ENCODE measurements around the gene TTLL1.
"Not testable (repeated sequence)": the region's sequence is repeated elsewhere in the genome, so short reads cannot be mapped to it uniquely, and the experiment has no call there.

Gene TTLL1

DNA sequence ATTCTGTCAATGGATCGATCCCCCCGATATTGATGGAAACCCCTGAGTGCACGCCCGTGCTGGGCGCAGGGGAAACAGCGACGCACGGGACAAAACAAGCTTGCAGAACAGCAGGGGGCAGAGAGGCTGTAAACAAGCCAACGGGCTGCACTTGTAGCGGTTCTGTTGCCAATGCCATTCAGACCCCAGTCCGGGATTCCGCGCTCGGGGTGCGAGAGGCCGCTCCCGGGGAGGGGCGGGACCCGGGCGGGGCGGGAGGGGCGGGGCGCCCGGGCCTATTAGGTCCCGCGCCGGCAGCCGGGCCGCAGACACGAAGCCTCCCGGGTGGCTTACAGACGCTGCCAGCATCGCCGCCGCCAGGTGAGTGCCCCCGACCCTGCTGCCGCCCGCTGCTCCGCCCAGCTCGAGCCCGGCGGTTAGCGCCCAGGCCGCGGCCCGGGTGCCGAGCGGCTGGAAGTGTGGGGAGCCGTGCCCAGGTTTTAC lies 21.3 kb upstream of the TTLL1 start, which contains the start of gene BIK:
TSS of gene BIK (plus strand) at position 307 of the 483 bp plus-strand sequence. CDS start 13,273 bp downstream, outside the sequence.
- DNase-seq (ENCODE audit: low read depth), result peak; percentile 24

DNA sequence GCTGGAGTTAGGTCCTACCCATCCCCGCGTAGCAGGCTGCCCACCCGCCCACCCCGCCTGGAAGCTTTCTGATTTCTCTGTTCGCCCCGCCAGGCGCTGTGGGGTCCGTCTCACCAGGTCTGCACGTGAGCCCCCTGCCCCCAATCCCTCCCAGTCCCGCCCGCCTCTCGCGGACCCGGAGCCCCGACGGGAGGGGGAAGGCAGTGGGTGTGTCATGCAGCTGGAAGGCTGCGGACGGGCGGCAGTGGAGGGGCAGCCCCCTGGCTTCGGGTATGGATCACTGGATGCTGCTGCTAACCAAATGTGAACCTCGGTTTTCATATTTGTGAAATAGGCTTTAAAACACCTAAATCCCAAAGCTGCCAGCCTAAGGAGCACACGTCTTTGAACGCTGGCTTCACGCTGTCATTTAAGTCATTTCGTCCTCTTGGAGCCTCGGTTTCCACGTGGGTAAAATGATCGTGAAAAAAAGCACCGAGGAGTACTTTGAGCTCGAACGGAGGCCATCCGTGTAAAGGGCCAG lies 20.8 kb upstream of the TTLL1 start:
- no peak for DNase-seq (ENCODE audit: low read depth)

DNA sequence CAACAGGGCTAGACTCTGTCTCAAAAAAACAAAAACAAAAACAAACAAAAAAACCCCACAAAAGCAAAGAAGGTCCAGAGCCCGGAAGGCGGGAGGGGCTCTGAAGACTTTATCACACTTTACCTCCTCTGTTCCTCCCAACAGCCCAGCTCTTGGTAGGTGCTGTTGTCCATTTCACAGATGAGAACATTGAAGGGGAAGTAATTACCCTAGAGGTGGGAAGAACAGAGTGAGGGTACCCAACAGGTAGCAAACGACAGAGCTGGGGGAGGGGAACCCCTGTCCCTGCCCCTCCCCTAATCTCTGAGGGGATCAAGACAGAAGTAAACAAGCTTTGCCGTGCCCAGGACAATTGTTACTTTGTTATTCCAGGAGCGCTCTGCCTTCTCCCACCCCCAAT lies 20.3 kb upstream of the TTLL1 start:
- DNase-seq (ENCODE audit: low read depth), result no peak

DNA sequence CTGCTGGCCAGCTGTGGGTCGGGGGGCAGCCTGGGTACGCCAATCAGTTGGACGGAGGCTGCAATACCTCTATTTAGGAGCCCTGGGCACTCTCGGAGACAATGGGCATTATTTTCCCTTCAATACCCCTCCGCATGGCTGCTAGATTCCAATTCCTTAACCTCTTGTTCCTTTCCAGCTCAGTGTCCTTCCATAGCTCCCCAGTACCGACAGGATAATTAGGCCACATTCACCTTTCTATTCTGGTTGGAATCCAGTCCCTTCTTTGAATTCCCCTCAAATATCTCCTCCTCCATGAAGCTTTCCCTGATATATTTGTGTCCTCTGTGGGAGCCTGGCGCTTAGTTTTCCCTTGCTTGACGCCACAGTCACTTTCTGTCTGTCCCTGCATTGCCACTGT lies 17.1 kb upstream of the TTLL1 start:
- DNase-seq (ENCODE audit: low read depth), result no peak

DNA sequence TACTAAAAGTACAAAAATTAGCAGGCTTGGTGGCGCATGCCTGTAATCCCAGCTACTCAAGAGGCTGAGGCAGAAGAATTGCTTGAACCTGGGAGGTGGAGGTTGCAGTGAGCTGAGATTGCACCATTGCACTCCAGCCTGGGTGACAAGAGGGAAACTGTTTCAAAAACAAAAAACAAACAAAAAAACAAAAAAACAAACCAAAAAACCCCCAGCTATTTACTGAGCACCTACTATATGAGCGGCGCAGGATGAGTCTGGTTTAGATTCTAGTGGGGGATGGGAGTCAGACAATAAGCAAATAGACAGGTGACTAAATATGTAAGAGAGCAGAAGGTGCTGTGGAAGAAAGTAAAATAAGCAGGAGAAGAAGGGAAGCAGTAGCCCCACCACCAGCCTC lies 15.8 kb upstream of the TTLL1 start:
- not testable (repeated sequence) for DNase-seq (ENCODE audit: low read depth)

DNA sequence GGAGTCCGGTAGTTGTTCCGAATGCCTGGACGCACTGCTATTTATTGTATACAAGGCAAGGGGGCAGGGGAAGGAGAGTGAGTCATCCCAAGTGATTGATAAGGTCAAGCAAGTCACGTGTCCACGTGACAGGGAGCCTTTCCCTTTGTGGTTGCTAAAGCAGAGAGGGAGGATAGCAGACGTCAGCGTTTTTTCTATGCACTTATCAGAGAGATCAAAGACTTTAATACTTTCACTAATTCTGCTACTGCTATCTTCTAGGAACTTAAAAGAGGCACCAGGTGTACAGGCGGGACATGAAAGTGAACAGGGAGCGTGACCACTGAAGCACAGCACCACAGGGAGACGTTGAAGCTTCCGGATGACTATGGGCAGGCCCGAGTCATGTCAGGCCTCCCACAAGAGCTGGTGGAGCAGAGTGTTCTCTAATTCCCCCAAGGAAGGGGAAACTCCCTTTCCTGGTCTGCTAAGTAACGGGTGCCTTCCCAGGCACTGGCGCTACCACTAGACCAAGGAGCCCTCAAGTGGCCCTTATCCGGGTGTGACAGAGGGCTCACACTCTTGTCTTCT lies 14.9 kb upstream of the TTLL1 start:
- DNase-seq (ENCODE audit: low read depth), result not testable (repeated sequence)

DNA sequence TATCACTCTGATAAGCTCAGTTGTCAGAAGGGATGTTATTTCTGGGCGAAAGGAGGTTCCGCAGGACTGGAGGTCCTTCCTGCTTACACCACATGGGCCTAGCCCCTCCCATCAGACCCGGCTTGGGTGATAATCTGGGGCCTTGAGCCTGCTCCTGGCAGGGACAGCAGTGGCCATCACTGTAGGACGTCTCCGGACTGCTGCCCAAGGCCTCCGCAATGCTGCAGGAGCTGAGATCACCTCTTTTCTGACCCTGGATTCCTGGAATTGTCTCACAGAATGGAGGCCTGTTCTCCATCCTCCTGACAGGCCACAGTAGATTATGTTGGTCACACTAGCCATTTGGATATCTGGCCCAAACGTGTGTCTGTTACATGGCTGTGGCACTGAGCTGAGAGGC lies 12.1 kb upstream of the TTLL1 start:
- DNase-seq (ENCODE audit: low read depth), result no peak

DNA sequence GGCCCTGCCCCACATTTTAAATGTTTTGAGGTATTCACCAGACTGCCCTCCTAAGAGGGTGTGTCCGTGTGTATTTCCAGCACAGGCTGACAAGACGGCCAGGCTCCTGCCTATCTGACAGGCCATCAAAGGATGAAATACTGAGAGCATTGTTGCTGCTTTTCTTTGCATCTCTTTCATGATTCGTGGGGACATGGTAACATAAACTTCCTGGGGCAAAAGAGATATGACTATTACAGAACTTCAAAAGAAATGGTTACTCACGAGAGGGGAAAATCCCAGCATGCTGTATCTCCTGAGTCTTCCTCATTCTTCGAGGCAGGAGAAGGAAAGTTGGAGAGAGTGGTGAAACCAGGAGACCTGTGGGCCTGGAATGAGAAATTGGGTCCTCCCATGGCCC lies 11.0 kb upstream of the TTLL1 start:
- DNase-seq (ENCODE audit: low read depth), result no peak

DNA sequence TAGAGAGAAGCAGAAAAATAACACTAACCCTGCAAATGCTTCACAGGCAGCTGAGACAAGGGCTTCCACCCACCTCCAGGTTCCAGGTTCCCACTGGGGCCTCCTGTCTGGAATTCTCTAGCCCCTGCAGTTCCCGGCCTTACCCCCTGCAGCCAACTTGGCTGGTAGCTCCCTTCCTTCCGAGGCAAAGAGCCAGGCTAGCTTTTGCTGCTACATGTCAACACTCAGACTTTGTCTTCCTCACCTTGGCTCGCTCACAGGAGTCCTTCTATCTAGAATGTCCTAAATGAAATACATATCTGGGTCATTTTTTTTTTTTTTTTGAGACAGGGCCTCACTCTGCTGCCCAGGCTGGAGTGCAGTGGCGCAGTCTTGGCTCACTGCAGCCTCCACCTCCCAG lies 9.9 kb upstream of the TTLL1 start:
- no peak for DNase-seq (ENCODE audit: low read depth)

DNA sequence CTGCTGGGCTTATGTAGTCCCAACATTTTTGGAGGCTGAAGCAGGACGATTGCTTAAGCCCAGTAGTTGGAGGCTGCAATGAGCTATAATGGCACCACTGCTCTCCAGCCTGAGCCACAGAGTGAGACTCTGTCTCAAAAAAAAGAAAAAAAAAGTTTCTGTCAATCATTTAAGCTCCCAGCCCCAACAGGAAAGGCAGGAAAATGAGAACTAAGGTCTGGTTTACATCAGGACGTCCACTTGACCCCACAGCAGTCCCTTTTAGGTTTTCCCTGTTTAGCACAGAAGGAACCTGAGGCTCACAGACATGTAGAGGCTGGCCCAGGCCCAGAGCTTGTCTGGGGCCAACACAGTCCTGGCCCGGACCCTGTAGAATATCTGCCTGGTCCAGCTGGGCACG lies 9.2 kb upstream of the TTLL1 start:
- no peak for DNase-seq (ENCODE audit: low read depth)

DNA sequence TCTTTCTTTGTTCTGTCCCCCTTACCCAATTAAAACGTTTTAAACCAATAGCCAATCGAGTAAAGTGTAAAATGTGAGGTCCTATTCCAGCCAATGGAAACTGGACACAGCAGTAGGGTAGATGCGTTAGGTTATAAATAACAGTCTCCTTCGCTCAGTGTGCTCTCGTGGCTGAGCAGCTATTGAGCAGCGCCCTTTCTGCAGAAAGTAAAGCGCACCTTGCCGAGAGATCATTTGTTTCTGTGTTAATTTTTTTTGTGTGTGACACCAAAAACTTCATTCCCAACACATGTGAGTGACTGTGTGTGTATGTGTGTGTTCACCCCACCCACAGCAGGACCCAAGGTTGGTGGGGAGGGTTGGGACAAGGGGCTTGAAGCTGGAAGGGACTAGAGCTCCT lies 7.2 kb upstream of the TTLL1 start:
- no peak for DNase-seq (ENCODE audit: low read depth)

DNA sequence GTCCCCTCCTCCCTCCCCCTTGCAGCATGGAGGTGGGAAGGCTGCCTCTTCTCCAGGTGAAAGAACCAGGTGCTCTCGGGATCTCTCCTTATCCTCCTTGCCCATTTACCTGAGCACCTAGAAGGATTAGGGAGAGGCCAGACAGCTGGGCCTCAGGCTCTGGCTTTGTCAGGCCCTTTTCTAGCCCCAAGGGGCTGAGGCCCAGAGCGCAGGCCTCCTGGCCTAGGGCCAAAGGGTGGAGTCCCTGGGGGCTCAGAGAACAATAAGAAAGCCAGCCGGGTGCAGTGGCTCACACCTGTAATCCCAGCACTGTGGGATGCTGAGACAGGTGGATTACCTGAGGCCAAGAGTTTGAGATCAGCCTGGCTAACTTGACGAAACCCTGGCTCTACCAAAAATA lies 5.4 kb upstream of the TTLL1 start:
- no peak for DNase-seq (ENCODE audit: low read depth)

DNA sequence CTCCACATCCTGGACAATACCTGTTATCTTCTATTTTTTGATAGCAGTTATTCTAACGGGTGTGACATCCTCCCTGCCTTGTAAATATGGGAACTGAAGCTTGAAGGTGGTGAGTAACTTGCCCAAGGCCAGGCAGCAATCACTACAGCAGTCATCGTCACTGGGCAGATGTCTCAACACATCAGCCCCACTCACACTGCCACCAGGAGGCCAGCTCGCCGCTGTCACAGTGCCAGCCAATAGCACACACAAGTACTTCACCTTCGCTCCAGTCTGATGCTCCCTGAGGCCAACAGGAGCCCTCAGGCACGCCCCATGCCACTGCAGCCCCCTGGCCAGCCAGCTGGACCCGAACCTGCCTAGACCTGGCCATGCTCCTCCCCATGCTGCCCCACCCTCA lies 4.9 kb upstream of the TTLL1 start:
- no peak for DNase-seq (ENCODE audit: low read depth)

DNA sequence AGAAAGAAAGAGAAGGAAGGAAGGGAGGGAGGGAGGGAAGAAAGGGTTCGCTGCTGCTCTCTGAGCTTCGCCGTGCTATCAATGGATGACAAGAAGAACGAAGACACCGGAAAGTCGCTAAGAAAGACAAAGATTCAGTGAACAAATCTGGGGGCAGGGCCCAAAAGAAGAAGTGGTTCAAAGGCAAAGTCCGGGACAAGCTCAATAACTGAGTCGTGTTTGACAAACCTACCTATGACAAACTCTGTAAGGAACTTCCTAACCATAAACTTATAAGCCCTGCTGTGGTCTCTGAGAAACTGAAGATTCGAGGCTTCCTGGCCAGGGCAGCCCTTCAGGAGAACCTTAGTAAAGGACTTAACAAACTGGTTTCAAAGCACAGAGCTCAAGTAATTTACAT lies 2.9 kb upstream of the TTLL1 start:
- DNase-seq (ENCODE audit: low read depth), result no peak

DNA sequence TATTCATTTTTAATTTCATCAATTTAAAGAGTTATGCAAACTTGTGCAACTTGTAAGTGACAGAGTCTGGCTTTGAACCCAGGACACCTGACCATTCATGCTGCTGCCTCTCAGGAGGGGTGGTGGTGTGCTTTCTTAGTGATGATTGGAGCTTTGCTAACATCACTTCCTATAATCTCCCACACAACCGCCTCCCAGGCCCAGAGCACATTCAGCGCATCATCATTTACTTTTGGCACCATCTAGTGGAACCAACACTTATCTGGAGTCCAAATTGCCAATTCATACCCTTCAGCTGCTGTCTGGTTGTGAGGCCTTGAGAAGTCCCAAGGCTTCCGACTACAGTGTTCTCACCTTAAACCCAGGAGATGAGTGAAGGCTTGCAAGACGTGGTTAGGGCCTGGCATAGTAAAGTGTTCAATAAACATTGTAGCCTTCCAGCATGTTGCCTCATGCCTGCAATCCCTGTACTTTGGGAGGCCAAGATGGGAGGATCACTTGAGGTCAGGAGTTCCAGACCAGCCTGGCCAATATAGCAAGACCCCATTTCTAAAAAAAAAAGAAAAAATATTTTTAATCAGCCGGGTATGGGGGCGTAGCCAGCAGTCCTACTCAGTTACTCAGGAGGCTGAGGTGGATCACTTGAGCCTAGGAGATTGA lies 1.1 kb upstream of the TTLL1 start:
- no peak for DNase-seq (ENCODE audit: low read depth)

DNA sequence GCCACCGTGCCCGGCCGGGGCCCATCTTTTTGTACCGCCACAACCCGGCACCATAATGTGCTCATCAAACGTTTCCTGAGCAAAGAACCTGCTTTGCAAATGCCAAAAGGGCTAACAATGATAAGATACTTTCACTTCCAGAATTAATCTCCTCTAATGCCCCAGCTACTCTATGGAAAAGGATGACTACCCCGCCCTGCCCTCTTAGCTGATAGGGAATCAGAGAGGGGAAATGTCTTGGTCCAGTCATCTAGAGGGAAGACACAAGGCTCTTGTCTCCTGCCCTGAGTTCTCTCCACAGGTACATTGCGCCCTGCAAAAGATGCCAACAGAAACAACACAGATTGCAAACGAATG lies 586 bp downstream of the TTLL1 start:
- no peak for DNase-seq (ENCODE audit: low read depth)

DNA sequence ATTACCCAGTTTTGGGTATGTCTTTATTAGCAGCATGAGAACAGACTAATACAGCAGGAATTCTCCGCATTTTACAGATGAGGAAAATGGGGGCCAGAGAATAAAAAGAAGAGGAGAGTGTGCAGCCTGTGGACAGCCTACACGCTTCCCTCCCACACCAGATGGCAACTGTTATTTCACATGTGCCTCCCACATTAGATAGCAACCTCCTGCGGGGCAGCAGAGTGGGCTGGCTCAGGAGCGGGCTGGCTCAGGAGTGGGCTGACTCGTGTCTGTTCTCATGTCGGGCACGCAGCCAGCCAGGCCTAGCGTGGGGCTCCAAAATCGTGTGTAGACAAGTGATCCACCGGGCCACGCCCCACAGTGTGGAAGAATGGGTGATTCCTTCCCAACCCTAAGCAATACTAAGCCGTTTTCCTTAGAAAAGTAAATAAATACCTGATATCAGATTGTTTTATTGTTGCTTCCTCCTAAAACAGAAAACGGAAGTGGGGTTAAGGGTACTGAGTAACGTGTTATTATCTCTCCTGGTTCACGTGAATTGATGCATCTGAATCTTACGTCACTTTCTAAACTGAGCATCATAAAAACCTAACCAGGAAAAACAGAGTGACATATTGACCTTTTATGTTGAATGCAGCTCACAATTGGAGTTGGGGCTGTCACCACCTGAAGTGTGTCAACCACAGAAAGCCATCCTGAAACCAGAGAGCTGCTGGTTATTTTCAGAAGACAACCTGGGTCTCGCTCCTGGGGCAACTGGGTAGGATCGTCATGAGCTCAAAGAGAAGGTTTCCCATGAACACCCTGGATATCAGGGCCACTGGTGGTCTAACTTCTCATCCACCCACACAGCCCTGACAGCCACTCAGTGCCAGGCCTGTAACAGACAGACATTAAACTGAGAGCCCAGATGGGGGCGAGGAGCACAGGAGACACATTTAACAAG lies 3.3 kb downstream of the TTLL1 start:
- DNase-seq (ENCODE audit: low read depth), result no peak

DNA sequence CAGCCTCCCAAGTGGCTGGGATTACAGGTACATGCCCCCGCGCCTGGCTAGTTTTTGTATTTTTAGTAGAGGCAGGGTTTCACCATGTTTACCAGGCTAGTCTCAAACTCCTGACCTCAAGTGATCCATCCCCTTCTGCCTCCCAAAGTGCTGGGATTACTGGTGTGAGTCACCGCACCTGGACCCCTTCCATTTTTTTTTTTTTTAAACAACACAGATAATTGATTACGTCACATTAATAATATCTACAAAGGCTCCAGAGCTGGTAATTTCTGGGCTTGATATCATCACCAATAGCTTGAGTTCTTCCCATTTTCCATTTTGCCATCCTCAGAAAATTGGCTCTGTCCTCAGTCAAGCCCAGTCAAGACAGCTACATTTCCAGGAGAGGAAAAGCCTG lies 7.2 kb downstream of the TTLL1 start:
- DNase-seq (ENCODE audit: low read depth), result no peak

DNA sequence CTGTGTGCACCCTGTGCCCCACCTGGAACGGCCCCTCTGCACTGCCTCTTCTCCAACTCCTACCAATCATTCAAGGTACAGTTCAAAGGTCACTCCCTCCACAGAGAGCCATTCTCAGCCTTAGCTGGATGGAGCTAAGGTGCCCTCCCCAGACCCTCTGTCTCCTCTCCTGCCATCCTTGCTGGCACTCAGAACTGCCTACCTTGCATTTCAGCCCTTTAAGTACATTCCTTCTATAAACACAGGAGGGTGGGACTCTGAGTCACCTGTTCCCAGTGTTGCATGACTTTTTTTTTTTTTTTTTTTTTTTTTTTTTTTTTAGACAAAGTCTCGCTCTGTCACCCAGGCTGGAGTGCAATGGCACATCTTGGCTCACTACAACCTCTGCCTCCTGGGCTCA lies 8.6 kb downstream of the TTLL1 start:
- DNase-seq (ENCODE audit: low read depth), result no peak

DNA sequence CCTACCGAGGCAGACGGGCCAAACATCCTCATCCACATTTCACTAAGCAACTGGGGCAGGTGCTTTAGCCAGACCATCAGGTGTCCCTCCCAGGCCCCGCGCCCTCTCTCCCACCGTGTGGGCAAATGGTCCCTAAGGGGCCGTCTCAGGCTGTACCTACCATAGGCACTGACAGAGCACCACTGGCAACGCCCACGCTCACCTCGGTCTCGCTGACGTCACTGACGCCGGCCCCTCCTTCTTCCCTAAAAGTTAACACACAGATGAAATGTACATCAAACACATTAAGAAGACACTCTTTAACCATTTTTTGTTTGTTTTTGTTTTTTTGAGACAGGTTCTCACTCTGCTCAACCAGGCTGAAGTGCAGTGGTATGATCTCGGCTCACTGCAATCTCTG lies 9.4 kb downstream of the TTLL1 start:
- no peak for DNase-seq (ENCODE audit: low read depth)

DNA sequence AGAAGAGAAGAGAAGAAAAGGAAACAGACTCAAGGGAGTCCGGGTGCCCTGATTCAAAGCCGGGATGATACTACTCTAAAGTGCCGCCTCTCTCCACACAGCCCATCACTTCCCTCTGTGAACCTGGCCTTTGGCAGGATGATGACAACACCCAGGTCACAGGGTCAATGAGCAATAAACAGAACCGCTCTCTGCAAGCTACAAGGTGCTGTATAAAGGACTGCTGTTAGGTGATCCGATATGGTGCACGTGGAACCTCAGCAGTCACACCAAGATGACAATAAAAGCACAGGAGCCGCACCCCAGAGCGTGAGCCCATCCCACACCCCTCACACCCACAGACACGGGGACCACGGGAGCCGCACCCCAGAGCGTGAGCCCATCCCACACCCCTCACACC lies 10.7 kb downstream of the TTLL1 start:
- no peak for DNase-seq (ENCODE audit: low read depth)

DNA sequence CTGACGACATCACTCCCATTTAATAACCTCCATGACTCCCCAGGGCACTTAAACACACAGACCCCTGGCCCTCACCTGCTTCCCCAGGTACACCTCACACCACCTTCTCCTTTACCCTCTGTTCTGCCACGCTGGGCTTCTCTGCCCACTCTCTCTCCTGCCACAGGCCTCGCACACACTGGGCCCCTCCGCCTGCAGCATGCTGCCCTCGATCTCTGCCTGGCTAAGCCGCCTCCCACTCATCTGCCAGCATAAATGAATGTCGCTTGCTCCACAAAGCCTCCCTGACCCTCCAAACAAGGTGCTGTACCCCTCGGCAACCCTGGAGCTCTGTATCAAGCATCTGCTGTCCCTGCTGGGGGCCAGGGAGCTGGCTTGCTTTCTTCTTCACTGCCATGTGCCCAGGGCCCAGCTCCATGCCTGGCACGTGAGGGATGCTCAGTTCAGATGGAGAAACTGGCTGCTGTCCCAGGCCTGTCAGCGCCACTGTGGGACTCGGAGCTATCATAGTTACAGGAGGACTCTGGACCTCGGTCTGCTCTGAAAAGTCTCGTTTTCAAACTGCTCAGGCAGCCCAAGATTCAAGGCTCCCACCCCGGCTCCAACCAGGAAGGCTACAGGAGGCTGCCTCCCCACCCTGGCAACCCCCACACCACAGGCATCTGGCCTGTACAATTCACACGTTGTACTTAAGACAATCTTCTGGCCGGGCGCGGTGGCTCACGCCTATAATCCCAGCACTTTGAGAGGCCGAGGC lies 11.9 kb downstream of the TTLL1 start:
- DNase-seq (ENCODE audit: low read depth), result no peak
